NCI-H2107 treated with DMSO at 0.1 percent for 48 hours (cell line): ENCODE results near the gene RAVER2.
"Not testable (repeated sequence)": the region's sequence is repeated elsewhere in the genome, so short reads cannot be mapped to it uniquely, and the experiment has no call there.

ENCODE experiments used
- DNase-seq: peaks from one replicate; lab custom pipeline; 2025; ENCODE audit not compliant: unreplicated experiment; lab: John Stamatoyannopoulos, UW

Gene RAVER2

GRCh38 chr1:64801851-64802523 lies 57.1 kb downstream of the RAVER2 start:
- DNase-seq: no peak

GRCh38 chr1:64809309-64809708 lies 64.4 kb downstream of the RAVER2 start:
- DNase-seq: no peak

- no peak for DNase-seq
Measured at GRCh38 chr1:64810001-64810400, 65.1 kb downstream of the RAVER2 start.

- peak; percentile 66 for DNase-seq
Measured at GRCh38 chr1:64811131-64811530, 66.3 kb downstream of the RAVER2 start.

DNA sequence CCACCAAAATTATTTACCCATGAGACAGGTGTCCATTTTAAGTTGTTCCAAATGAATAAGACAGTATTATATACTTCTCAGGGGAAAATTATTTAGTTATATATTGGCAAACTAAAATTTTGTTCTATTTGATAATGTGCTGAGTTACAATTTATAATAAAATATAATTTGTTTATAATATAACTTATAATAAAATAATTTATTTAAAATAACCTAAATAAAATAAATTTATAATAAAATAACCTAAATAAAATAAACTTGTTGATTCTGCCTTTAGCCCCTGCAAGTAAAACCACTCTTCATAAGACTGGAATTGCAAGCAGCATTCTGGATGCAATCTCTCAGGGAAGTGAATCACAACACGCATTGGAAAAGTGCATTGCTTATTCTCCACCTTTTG lies 69.6 kb downstream of the RAVER2 start:
- no peak for DNase-seq

- not testable (repeated sequence) for DNase-seq
Measured at GRCh38 chr1:64817364-64817763, 72.5 kb downstream of the RAVER2 start.

GRCh38 chr1:64820572-64820971 lies 75.7 kb downstream of the RAVER2 start:
- DNase-seq: not testable (repeated sequence)

DNA sequence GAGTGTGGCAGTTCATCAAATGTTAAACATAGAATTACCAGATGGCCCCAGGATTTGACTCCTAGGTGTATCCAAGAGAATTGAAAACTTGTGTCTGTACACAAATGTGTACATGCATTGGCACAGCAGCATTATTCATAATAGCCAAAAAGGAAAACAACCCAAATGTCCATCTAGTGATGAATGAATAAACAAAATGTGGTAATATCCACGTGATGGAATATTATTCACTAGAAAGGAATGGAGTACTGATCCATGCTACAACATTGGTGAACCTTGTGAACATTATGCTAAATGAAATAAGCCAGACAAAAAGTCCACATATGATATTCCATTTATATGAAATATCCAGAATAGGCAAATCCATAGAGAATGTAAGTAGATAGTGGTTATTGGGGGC lies 77.7 kb downstream of the RAVER2 start:
- DNase-seq: no peak

DNA sequence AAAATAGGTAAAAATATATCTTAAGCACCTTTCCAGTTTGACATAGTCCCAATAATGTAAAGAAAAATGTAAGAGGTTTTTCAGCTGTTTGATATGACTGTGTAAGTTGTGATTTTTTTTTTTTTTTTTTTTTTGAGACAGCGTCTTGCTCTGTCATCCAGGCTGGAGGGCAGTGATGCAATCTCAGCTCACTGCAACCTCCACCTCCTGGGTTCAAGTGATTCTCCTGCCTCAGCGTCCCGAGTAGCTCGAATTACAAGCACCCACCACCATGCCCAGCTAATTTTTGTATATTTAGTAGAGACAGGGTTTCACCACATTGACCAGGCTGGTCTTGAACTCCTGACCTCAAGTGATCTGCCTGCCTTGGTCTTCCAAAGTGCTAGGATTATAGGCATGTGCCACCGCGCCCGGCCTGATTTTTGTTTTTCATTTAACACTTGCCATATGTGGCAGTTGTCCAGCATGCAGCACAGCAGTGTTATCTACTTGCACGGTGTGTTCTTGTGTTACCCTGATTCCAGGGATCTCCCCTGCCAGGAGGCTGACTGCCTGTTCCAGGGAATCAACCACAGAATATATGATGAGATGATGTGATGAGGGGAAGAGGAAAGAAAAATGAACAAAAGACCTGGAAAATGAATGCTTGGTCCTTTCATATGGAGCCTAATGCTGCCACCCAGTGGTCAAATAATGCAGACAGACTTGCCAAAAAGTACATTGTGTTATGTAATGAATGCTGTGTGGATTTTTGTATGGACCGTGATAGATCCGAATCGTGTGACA lies 79.0 kb downstream of the RAVER2 start:
- peak; percentile 90 for DNase-seq

DNA sequence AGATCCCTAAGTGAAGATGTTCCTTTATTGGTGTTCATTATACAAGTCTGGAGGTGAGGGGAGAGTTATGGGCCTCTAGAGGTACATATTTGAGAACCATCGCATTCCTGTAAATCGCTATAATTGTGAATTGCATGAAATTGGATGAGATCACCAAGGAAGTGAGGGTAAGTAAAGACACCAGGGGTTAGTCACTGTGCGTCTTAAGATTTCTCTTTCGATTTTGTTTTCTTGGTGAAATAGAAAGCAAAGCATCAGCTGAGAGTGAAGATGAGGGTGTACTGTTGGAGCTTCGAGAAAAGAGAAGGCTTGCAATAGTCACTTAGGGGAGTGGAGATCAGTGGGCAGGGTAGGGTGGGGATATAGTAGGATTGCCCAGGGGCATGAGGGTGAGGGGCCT lies 82.1 kb downstream of the RAVER2 start:
- no peak for DNase-seq

DNA sequence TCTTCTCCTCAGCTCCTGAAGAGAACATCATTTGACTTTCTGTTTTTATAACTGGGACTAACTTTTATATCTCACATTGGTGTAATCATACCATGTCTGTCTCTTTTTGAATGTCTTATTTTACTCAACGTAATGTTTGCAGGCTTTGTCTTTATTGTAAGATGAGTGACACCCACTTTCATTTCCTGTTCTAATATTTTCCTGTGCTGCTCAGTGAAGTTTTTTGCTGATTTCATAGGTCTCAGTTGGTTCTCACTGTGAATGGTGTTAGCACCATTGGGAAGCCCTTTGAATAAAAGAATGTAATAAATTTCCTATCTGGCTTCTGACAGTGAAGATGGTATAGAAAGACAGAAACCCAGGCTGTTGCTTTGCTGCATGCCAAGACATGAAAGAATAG lies 84.0 kb downstream of the RAVER2 start:
- DNase-seq: no peak

DNA sequence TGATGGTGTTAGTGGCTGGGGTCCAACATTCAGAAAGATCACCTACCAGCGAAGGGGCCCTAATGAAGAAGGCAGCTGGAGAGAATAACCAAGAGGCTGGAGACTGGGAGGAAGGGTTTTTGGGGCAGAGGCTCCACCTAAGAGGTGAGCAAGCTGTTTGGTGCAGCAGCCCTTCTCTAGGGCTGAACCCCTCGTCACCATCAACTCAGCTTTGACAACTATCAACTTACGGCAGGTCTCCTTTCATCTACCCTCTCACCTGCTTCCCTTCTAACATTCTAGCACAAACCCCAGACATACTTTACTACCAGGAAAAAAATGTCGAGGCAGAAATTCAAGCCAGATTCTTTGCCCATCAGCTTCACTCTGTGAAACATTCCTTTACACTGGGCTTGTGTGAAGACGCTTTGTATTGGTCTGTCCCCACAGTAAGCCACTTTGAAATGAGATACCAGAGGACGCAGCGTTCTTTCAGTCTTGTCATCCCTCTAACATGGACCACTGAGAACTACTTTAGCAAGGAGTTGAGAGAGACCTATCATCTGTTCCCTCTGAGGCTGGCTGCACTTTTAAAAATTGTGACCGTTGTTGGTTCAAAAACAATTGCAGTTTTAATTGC lies 84.6 kb downstream of the RAVER2 start:
- DNase-seq: no peak

DNA sequence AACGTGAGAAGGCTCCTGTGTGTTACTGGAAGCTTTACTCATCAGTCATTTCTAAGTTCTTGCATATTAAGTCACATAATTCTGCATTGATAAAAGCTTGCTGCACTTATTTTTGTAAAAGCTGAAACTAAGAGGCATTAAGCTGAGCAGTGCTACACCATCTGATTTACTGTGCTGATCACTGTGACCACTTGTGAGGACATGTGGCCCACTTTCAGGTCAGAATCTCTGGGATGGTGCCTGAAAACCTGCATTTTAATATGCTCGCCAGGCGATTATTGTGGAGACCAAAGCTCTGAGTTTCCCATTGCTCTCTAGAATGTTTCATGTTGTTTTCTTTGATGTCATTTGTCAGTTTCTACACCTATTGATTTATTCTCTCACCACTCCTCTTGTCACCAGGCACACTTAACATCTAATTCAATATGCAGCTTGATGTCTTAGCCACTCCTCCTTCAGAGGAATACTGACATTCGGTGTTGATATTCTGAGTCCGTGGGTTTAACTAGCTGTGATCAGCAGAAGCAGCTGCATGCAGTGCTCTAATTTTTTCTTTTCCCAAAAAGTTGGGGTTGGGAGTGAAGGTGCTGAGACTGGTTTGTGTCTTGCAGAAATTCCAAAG lies 85.3 kb downstream of the RAVER2 start:
- DNase-seq: no peak

DNA sequence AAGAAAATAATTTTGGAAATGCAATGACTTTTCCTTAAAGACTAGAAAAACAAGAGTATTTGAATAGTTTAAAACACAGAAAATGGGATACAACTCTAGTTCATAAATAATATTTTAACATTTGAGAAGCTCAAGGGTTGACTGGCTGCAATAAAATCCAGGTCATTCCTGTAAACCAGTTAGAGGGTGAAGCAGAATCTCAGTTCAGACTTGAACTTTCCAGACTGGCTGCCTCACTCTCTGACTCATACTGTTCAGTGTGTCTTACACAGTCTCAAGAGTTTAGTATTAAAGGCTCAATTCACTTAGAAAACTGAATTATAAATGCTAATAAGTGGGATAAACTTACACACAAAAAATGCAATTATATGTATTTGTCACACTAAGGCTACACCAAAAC lies 89.9 kb downstream of the RAVER2 start:
- no peak for DNase-seq

GRCh38 chr1:64836802-64837201 lies 91.9 kb downstream of the RAVER2 start:
- DNase-seq: no peak

DNA sequence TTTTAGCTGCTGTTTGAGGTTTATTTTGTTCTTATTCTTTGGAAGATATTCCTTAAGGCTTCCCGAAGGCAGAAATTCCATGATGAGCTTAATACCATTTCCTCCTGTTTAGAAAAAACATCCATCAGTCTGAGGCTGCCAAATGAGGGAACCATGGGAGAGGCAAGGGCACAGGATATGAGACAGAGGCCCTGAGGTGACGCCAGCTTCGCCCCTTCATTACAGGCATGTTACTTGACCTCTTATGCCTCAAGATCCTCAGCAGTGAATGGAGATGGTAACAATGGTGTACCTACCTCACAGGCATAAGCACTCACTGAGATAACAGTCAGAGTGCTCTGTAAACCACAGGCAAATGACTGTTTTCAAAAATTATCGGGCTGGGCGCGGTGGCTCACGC lies 93.6 kb downstream of the RAVER2 start:
- DNase-seq: no peak

DNA sequence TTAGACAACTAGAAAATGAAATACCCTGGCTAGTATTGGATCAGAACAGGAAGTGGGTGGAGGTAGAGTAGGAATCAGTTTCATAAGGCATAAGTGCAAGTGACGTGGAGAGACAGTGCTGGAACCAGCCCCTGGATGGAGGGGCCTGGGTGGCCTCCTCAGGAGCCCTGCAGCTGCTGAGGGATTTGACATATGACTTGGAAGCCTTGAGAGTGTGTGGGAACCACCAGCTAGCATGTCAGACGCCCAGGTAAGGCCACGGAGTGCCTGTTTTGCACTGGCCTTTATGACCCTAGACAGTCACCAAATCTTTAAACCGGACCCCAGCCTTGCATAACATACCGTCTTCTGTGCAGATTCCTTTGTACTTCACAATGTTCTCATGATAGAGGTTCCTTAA lies 94.4 kb downstream of the RAVER2 start:
- no peak for DNase-seq

- peak; percentile 63 for DNase-seq
Measured at GRCh38 chr1:64839732-64840405, 95.0 kb downstream of the RAVER2 start.

- no peak for DNase-seq
Measured at GRCh38 chr1:64841330-64842065, 96.6 kb downstream of the RAVER2 start.

DNA sequence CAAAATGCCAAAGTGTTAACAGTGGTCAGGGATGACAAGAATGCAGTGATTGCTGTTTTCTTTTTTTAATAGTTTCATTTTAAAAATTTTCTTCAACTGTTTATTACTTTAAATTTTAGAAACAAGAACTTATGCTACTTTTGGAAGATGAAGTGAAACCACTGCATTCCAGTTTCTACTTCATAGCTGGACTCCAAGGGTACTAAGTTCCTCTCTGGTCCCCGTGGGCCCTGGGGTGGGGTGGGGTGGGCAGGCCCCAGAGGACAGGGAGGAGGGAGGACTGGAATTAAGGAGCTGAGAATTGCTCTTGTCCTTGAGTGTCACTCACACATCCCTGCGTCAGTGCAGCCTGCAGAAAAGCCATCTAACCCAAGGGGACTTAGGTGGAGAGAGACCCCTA lies 97.3 kb downstream of the RAVER2 start:
- DNase-seq: no peak

DNA sequence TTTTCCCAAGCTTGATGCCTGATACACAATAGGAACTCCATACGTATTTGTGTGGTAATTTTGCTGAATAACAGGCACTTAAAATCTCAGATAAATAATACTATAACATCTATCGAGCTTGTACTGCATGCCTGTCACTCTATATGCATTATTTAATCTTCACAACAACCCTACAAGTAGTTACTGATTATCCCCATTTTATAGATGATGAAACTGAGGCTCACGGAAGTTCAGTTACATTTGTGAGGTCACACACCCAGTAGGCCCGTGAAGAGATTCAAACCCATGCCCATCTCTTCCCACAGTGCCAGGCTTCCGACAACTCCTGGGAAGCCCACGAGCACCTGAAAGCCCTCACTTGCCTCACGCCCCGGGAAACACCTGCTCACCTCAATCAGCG lies 98.8 kb downstream of the RAVER2 start:
- no peak for DNase-seq
